Activated naive CD4-positive, alpha-beta T cell (primary cell): ENCODE measurements around the gene STK39.

Experiments used
- DNase-seq, 4 experiments: peaks; one replicate each; lab custom pipeline; 2025; lab: John Stamatoyannopoulos, UW

Gene STK39

DNA sequence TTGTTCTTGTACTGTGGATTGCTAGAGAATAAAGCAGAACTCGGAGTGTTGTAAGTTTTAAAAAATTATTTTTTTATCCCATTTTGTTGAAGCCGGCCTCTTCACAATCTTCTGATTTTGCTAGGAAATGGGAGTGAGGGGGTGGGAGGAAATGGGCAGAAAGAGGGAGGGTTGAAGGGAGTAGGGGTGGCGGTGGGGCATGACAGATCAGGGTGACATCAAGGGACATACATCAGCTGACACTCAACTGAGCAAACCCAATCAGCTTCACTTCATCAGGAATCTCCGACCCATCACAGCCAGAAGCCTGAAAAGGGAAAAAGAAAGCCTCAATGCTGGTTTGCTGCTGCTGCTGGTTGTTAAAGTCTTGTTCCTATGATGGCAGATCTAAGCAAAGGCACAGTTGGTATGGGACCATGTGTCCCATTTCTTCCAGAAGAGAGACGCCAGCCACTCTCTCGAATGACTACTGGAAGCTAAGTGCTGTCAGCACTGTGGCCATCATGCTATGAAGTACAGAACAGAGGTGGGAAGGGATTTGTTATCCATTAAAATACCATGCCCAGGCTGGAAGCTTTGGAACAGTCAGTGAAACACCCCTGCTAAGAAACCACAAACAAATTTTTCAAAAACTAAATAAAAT, 292.0 kb downstream of the STK39 start:
- DNase-seq = no peak

DNA sequence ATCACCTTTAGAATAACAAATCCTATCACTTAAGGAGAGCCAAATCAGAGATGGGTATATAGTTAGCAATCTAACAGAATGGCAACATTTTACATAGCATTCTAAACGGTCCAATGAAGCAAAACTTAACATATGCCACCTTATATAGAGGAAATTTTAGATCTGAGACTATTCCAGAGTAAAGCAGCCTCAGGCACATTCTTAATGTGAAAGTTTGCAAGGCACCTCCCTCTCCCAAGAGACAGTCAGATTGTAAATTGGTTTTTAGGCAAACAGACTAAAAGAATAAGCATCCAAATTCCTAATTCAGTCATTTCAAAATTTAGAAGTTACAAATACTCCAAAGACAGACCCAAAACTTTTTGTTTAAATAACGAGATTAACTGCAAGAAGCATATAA, 292.9 kb downstream of the STK39 start:
- DNase-seq = no peak

DNA sequence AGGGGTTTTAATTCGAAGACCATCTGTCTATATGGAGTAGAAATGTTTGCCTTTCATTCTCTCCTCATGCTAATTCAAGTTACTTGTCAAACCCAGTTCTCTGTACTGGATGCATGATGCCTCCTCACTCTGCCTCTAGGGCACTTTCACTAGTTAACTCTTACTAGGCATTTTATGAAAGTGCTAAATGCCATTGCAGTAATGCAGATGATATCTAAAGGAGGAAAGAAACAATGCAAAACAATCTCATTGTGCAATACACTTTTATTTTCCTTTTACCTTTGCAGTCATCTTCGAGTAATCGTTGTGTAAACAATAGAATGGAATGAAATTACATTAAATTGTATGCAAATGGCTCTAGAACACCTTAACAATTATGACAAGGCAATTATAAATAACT, 293.6 kb downstream of the STK39 start:
- DNase-seq = no peak

DNA sequence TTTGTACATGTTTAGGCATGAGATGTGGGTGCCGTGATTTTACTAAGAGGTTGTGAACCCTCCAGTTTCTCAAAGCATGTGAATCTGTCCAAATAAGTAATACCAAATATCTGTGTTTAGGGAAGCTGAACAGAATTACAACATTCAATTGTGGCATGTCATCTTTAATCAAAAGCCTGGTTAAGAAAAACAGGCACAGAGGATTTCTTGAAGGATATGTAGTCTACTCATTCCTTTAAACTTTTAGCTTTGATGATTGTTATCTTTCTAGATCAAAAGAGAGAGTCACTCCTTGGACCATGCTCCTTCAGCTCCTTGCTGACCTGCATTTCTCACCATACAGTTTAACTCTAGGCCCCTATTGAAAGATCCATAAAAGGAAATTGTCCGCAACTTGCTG, 296.8 kb downstream of the STK39 start:
- DNase-seq = no peak

DNA sequence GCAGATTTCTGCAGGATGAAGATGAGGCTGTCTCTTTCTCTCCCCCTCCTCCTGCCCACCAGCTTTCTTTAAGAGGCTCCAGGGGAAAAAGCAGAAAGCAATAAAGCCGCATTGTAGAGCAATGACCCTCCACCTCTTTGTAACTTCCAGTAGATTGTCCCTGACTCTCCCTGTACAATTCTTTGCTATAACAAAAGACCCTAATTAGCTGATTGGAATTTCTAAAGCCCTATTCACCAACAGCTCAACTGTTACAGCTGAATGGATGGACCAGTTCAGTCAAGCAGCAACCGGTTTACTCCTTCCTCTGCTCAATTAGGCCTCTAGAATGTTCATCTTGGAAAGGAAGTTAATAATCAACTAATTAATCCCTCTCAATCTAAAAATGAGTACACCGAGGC, 301.0 kb downstream of the STK39 start:
- no peak for DNase-seq

DNA sequence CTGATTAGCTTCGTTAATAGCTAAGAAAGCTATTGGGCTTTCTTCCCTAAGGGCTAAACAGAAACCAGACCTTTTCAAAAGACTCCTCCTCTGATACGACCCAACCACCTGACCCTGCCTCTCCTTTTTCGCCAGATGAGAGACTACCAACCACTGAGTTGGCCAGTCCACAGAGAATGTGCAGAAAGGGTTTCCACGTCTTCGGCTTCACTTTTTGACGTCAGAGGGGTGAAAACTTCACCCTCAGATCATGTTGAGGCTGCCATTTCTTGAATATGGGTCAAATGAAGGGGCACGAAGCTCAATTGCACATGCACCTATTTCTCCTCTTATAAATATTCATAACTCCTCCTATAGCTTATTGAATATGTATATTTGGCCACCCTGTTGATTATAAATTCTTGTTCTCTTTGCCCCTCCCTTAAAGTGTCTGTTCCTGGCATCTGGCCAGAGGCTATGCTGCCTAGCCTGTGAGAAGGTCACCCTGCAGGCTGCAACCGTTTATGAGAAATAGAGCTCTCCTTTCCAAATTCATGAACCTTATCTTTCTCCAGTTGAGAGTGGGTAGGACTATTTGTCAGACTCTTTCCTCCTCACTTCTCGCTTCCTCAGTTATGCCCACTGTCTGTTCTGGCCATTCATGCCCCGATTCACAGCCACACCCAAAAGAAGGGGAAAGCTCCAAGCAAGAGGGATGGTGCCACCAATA, 301.6 kb downstream of the STK39 start:
- no peak for DNase-seq

DNA sequence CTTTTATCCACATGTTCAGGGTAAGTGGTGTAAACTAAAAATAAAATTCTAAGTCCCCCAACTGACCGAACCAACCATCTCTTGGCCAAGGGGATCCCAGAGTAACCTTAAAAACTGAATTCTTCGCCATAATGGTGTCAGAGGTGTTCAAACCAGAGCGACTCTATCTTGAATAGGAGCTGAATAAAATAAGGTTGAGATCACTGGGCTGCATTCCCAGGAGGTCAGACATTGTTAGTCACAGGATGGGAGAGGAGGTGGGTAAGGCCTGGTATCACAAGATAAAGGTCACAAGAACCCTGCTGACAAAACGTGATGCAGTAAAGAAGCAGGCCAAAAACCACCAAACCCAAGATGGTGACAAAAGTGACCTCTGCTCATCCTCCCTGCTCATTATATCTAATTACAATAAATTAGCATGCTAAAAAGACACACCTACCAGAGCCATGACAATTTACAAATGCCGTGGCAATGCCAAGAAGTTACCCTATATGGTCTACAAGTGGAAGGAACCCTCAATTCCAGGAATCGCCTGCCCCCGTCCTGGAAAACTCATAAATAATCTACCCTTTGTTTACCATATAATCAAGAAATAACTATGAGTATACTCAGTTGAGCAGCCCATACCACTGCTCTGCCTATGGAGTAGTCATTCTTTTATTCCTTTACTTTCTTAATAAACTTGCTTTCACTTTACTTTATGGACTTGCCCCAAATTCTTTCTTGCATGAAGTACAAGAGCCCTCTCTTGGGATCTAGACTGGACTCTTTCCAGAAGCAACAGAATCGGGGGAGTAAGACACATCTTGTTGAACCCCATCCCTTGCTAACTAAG, 302.4 kb downstream of the STK39 start:
- DNase-seq = no peak

DNA sequence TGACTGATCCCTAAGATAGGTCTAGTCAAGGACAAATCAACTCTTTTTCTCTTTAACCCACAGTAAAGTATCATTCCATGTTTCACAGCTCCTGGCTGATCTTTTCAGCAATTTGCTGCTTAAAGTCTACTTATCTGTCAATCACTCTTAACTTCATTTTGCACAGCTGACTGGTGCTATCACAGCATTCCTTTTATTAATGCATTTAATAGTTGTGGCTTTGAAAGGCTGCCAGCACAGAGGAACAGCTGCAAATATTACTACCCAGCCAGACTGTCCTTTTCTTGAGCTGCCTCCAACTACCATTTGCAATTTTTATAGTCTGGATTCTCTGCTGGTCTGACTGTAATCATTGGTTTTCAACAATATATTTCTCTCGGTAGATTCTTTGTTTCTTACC, 303.5 kb downstream of the STK39 start:
- DNase-seq = no peak

DNA sequence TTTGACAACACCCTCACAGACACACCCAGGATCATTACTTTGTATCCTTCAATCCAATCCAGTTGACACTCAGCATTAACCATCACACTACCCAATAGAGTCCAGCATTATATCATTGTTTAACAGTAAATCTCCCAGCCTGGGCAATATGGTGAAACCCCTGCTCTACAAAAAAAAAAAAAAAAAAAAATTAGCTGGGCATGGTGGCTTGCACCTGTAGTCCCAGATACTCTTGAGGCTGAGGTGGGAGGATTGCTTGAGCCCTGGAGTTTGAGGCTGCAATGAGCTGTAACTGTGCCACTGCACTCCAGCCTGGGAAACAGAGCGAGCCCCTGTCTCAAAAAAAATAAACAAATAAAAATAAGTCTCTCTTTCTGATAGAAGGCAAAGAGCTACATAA, 304.0 kb downstream of the STK39 start:
- DNase-seq = no peak

DNA sequence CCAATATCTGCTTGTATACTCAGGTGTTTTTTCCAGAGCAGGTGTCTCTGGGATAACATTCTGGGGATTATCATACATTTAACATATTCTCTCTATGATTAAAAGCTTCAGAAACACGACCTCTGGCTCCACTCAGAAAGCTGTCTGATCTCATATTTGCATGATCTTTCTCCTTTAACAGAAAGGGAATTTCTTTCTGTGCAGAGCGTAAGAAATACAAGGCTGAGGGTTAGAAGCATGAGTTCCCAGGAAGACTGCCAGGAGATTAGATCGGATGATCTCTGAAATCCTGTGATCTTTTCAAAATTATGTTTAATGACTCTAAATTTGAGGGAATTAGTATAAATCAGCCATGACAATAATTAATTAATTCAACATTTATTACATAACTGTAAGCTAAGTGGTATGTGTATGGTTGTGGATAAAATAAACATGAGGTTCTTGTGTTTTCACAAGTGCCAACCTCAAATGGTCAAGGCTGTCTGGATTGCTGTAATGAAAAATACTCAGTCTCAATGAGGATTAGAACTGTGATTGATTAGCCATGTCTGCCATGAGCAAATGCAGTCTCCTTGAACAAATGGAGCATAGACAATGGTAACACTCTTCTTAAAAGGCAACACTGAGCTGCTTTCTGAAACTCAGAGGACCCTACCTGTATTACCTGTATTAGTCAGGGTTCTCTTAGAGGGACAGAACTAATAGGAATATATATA, 304.9 kb downstream of the STK39 start:
- no peak for DNase-seq

DNA sequence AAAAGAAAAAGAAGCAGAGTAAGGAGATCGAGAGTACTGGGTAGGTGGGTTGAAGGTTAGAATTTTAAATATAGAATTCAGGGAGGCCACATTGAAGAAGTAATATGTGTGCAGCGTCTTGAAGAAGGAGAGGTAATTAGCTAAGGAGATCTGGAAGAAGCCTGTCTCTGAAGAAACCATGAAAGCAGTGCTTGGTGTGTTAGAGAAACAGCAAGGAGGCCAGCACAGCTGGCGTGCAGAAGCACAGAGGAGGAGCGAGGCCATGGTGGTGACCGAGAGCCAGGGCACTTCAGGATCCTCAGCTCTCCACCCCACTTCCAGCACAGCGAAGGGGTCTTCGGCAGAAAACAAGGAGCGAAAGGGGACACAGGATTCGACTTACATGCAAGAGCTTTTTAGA, 305.8 kb downstream of the STK39 start:
- DNase-seq = no peak

DNA sequence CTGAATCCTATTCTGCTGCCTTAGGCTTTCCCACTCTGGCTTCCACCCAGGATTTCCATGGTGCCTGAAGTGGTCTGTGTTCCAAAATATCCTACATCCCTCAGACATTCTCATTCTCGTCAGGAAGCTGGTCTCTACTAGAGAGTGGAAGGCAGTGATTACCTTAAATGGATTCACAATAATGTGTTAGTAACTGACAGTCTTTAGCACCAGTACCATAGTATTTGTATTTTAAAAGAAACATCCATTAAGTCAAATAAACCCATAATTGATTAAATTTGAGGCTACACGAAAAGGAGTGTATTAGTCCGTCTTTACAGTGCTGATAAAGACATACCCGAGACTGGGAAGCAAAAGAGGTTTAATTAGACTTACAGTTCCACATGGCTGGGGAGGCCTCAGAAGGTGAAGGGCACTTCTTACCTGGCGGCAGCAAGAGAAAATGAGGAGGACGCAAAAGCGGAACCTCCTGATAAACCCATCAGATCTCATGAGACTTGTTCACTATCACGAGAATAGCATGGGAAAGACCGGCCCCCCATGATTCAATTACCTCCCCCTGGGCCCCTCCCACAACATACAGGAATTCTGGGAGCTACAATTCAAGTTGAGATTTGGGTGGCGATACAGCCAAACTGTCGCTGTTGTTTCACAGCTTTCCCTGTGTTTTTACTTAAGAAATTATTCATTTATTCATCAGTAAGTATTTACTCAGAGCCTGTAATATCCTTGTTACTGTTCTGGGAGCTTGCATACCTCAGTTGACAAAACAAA, 306.5 kb downstream of the STK39 start:
- no peak for DNase-seq

DNA sequence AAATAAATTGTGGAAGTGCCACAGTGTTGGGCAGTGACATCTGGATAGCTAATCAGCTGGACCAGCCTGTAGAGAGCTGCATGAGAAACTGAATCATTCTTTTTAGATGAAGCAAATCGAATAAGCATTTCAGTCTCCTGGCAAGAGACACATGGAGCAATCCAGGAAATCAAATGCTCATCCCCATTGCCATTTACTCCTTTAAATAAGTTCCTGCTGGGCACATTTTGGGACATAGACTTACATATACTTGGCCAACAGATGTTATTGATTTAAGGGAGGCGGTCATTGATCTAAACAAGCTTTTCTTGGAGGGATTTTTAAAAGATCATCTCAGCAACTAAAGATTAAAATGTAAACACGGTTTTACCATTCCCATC, 307.1 kb downstream of the STK39 start:
- no peak for DNase-seq

DNA sequence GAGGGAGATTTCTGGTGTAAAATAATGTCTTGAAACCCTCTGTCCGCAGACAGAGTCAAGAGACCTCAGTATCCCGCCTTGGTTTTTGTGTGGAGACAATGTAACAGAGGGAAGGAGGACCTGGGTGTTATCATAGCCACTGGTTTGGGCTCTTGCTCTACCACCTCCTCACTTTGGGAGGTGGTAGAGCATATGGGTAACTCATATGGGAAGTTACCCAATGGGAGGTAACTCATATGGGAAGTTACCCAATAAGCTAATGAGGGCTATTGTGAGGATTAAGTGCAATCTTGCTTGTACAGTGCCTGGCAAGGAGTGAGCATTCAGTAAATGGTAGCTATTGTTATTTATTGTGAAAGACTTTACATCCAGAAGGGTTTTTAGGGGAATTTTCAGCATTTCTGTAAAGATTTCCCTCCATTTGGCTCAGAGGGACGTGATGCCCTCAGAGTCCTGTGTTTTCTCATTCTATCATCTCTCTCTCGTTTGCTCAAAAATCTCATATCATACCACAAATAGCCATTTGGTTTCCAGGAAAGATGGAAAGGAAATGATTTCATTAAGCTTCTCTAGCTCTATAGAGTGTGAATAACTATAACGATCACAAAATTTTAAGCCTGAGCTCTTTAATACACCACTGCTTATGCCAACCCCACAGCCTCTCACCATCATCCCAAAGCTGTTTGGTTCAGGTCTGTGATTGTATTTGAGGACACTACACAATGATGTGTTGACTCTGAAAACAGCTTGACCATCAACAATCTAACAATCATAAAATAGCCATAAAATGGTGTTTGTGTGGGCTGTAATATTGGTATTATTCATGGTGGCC, 307.7 kb downstream of the STK39 start:
- DNase-seq = no peak

DNA sequence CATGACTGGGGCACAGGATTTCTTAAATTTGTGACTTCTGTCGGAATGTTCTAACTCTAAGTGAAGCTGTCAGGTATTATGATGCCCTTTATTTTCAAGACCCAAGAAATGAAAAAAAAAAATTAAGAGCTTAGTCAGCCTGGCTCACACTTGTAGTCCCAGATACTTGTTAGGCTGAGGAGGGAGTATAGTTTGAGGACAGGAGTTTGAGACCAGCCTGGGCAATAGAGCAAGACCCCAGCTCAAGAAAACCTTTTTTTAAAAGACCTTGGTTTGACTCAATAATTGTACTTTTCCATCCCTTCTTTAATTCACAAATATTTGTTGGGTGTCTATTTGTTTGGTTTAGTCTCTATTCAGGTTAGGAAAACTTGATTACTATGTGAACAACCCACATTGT, 310.0 kb downstream of the STK39 start:
- DNase-seq = no peak

DNA sequence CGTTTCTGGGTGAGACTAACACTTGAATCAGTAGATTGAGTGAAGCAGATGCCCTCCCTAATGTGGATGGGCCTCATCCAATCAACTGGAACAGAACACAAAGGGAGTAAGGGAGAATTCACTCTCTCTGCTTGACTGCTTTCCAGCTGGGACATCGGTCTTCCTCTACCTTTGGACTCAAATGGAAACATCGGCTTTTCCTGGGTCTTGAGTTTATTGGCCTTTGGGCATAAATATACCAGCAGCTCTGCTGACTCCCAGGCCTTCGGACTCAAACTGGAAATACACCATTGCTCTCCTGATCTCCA, 311.6 kb downstream of the STK39 start:
- no peak for DNase-seq

DNA sequence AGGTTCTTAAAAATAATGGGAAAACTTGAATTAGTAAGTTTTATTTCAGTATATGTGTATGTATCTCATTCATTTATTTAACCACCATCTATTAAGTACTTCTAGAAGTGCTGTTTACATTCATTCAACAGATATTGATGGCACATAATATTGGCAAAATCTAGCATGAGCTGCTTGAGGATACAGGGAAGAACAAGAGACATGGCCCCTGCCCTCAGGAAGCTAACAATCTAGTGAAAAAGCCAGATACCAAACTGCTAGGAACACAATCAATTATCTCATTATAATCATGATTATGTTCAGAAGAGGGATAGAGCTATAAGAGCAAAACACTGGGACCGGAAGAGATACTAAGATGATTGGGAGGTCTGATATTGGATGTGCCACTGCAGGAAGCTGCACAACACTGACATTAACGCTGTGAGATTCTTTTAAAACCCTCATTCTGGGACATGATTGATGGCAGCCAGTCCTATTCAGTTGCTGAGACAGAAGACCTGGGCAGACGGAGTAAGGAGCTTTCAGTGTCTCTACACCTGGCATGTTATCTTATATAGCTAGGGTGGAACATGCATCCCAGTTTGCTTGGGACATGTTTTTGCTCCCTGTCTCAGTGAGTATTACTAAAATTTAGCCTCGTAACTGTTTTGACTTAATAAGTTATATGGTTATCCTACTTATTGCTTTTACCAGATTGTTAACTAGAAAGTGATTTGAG, 314.1 kb downstream of the STK39 start:
- DNase-seq = no peak

DNA sequence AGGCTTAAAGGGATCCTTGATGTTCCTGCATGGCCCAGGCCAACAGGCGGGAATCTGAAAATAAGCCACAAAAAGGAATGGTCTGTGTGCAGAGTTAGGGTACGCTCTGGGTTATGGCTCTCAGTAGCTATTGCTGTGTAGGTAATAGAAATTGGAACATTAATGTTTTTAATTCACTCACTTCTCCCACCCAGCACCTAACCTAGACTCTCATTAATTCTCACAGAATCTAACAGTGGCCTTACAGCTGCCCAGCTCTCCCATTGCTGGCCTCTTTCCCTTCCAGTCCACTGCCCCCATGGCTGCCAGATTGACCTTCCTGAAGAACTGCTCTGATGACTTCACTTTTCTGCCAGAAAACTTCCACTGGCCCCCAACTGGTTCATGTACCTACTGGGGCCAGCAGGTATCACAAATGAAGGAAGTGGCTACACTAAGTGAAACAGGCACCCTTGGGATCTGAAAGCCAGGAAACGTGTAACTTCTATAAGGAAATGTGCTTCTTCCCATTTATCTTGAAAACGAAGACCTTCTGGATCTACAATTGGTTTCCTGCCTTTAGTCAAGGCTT, 315.2 kb downstream of the STK39 start:
- no peak for DNase-seq

DNA sequence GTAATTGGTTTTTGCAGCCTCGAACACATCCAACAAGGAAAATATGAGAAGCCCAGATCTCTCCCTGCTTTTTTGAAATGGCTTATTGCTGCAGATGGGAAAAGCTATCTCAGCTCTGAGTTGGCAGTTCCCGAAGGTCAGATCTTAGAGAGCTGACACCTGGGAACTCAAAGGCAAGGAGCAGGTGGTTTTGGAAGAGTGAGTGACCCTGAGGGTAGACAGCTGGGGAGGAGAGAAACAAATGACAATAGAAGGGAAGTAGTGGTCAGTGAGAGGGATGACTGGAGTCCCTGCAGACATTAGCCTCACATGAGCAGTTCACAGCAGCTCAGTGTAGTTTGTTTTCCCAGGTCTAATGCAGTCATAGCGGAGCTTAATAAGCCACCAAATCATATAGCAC, 317.9 kb downstream of the STK39 start:
- DNase-seq = no peak

DNA sequence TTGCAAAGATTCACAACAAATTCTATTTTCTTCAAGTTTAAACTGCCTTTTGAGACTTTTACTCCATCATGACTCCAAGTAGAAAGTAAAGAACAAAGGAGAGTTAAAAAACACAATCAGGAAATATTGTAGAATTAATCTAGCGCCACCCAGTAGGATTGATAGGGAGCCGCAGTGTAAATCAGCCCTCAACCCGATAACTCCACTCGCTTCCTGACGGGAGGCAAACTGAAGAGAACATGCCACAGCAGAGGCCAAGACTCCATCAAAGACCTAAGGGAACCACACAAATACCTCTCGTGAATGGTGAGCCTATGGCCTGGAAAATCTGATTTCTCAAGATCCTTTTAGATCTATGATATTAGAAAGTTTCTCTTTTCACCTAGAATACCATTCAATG, 319.0 kb downstream of the STK39 start:
- DNase-seq = no peak
